Medulla oblongata (tissue), 1 donor: ENCODE data around the gene C17orf50.

Experiments
- DNase-seq: peaks from one replicate; pipeline ENCODE4 v3.0.0-alpha.2; 2015; ENCODE audit errors: extremely low spot score

The C17orf50 gene

GRCh38 chr17:35752945-35753764, 7.5 kb upstream of the C17orf50 start, which contains the start of gene GAS2L2:
Gene GAS2L2, minus strand, starts transcription at chr17:35753239. Its CDS starts 389 bp downstream, at chr17:35752850.
- DNase-seq = peak; percentile 42

DNA sequence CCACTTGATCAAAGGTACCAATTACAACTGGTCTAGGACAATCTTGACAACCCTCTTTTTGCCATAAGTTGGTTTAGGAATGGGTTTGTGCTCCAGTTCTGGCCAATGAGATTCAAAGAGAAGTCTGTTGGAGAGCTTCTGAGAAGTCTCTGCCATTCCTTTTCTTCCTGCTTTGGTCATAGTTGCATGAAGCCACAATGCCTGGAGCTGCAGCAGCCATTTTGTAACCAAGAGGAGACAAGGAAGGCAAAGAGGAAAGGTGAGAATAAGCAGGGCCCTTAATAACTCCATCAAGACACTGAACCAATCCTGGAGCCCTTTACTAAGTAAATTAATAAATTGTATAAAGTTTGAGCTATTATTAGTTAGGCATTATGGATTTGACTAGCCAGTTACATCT, 3.4 kb upstream of the C17orf50 start:
- no peak for DNase-seq

- DNase-seq = no peak
Measured at GRCh38 chr17:35761601-35762000, 914 bp downstream of the C17orf50 start.

DNA sequence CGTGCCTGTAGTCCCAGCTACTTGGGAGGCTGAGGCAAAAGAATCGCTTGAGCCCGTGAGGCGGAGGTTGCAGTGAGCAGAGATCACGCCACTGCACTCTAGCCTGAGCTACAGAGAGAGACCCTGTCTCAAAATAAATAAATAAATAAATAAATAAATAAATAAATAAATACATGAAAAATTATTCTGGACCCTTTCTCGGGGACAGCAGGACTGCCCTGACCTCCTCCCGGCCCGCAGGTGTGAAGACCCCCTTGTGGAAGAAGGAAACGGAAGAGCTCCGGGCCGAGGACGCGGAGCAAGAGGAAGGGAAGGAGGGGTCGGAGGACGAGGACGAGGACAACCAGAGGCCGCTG, 3.1 kb downstream of the C17orf50 start:
- DNase-seq = no peak

DNA sequence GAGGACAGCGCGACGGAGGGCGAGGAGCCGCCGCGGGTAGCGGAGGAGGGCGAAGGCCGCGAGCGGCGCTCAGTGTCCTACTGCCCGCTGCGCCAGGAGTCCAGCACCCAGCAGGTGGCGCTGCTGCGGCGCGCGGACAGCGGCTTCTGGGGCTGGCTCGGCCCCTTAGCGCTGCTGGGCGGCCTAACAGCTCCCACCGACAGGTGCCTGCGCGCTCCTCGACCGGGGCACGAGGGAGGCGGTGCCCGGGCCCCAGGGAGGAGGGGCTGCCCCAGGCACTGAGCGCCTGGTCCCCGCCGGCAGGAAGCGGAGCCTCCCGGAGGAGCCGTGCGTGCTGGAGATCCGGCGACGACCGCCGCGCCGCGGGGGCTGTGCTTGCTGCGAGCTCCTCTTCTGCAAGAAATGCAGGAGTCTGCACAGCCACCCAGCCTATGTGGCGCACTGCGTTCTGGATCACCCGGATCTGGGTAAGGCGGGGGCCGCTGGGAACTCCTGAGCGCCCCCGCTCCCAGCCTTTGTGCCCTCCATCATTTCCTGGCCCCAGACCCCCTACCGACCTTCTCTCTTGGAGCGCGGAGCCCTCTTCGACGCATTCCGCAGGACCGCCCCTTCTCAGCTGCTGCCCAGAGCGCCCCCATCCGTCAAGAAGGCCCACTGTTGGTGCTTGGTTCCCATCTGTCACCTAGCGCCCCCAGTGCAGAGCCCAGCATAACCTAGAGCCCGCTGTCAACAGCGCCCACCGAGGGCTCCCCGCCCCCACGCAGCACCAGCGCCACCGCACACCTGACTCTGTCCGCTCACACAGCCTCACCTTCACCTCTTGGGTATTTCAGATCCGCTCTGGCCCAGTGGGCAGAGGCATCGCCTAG, 3.7 kb downstream of the C17orf50 start:
- peak; percentile 89 for DNase-seq

DNA sequence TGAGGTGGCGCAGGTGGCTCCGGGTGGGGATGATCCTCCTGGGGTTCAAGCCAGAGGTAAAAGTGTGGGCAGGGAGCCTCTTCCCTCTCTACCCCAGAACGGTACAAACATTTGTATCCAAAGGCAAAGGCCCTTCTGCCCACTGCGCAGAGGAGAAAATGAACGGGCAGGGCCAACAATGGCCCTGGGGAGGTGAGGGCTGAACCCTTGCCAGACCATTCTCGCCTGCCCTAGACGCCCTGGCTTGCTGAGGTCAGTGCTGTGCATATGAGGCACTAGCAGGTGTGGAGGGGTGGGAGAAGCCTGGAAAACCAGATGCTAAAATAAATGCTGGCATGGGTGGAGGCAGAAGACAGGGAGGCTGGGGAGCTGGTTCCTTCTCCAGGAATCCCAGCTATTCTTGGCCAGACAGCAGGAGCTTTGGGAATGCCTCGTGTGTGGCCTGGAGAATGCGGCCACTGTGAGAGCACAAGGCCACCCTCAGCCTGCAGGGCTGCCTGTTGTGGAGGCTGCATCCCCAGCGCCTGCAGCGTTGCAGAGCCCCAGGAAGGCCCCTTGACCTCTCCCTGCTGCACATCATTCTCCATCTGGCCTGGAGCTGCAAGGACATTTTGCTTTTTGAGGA, 4.5 kb downstream of the C17orf50 start:
- DNase-seq = no peak

DNA sequence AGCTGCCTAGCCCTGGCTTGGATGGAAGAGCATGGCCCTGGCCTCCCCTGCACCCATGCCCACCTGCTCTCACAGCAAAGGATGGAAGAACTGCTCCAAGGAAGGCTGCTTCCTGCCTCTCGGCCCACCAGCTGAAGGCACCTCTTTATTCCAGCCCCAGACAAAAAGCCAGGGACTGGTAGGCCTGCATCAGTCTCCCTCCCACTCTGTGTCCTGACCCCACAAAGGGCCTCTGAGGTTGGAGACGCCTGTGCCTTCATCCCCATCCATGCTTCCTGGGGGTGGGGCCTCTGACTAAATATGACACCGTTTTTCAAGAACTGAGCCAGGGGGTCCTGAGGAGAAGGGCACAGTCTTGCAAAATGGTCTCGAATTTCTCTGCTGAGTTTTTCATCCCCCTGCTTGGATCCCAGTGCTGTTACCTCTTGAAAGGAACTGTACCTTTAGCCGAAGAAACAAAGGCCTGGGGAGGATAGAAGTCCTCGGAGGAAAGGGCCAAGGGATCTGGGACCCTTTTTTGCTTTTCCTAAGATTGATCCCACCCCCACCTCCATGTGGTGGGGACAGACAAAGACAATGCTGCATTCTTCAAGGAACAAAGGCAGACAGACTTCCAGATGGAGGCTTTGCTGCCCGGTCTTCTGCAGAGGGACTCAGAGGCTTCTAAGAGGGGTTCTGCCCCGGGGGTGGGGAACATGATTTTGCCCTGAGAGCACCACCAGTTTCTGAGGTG, 5.2 kb downstream of the C17orf50 start:
- no peak for DNase-seq

- no peak for DNase-seq
Measured at GRCh38 chr17:35766489-35766877, 5.8 kb downstream of the C17orf50 start.

DNA sequence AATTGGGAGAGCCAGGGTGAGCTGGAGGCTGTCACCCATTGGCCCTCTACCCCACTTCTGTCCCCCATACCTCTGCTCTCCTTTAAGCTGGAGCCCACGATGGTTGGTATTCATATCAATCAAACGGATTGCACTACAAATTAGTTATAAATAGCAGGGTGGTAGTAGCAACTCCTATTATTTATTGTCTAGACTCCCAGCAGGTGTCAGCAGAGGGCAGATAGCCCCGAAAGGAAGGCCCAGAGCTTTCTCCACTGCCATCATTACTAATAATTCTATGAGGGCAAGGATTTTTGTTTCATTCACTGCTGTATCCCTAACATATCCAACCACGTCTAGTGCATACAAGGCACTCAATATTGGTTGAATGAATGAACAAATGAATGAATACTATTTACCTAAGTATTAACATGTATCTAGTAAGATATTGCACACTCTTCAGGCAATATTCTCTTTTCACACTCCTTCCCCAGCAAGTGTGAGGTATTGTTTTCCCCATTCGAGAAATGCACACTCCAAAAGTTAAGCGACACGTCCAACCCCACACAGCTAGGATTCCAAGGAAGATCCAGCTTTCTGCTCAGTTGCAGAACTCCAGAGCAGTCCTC, 6.3 kb downstream of the C17orf50 start:
- peak; percentile 45 for DNase-seq

- no peak for DNase-seq
Measured at GRCh38 chr17:35768797-35769196, 8.1 kb downstream of the C17orf50 start.

- DNase-seq = no peak
Measured at GRCh38 chr17:35769895-35770486, 9.3 kb downstream of the C17orf50 start.

- no peak for DNase-seq
Measured at GRCh38 chr17:35773129-35773528, 12.4 kb downstream of the C17orf50 start.

GRCh38 chr17:35773679-35774425, 13.2 kb downstream of the C17orf50 start:
- no peak for DNase-seq

GRCh38 chr17:35774499-35774898, 13.8 kb downstream of the C17orf50 start:
- DNase-seq = peak; percentile 76

GRCh38 chr17:35775039-35775438, 14.4 kb downstream of the C17orf50 start:
- no peak for DNase-seq

DNA sequence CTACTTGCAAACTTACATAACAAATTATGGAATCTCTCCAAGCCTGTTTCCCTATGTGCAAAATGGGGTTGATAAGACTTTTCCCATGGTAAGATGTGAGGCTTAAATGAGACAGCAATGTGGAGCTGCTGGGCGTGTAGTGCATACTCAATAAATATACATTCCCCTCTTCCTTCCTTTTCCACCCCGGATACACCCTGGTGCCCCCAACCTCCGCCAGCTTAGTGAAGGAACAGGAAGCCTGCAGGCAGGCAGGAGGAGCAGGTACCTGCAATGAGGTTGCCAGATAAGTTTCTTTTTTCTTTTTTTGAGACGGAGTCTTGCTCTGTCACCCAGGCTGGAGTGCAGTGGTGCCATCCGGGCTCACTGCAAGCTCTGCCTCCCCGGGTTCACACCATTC, 14.9 kb downstream of the C17orf50 start:
- DNase-seq = no peak

DNA sequence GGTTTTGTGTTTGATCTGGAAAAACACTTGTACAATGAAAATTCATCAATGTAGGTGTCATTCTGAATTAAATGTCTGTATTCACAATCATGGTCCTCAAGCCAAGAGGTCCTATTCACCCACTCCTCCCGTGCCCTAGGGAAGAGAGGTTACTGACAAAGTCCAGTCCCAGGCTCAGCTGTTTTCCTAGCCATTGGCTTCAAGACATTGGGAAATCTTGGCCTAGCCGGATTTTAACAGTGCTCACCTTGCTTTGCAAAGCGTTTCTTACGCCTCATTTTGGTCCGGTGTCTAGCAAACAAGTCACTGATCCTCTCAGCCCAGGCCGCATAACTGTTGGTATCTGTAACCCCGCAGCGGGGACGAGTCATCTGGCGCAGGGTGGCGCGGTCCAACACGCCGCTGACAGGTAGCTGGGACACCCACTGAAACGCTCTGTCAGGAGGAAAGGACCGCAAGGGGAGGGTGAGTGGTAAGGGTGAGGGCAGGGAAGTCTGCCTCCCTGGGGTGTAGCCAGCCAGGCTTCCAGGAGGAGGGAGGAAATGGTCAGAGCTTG, 18.0 kb downstream of the C17orf50 start:
- no peak for DNase-seq

- DNase-seq = no peak
Measured at GRCh38 chr17:35780950-35781349, 20.3 kb downstream of the C17orf50 start.

- DNase-seq = no peak
Measured at GRCh38 chr17:35784895-35785294, 24.2 kb downstream of the C17orf50 start.

GRCh38 chr17:35786941-35787432, 26.3 kb downstream of the C17orf50 start:
- no peak for DNase-seq
